ENCODE measurements around the gene SH3RF1.
"Not testable (repeated sequence)": the region's sequence is repeated elsewhere in the genome, so short reads cannot be mapped to it uniquely, and the experiment has no call there.

DNA sequence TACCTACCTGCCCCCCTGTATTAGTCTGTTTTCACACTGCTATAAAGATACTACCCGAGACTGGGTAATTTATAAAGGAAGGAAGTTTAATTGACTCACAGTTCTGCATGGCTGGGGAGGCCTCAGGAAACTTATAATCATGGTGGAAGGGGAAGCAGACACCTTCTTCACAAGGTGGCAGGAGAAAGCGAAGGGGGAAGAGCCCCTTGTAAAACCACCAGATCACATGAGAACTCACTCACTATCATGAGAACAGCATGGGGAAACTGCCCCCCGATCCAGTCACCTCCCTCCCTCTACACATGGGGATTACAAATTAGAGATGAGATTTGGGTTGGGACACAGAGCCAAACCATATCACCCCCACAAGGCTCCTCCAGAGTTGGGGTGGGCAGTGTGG is 17.2 kb upstream of the SH3RF1 start:
- not testable (repeated sequence) for TF ChIP-seq POLR2A (IDR thresholded peaks at IDR 0.05)
- TF ChIP-seq, protein P1, sequence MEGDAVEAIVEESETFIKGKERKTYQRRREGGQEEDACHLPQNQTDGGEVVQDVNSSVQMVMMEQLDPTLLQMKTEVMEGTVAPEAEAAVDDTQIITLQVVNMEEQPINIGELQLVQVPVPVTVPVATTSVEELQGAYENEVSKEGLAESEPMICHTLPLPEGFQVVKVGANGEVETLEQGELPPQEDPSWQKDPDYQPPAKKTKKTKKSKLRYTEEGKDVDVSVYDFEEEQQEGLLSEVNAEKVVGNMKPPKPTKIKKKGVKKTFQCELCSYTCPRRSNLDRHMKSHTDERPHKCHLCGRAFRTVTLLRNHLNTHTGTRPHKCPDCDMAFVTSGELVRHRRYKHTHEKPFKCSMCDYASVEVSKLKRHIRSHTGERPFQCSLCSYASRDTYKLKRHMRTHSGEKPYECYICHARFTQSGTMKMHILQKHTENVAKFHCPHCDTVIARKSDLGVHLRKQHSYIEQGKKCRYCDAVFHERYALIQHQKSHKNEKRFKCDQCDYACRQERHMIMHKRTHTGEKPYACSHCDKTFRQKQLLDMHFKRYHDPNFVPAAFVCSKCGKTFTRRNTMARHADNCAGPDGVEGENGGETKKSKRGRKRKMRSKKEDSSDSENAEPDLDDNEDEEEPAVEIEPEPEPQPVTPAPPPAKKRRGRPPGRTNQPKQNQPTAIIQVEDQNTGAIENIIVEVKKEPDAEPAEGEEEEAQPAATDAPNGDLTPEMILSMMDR (IDR thresholded peaks at IDR 0.05) = not testable (repeated sequence)

All from uterus (tissue), 2 donors.